HG02571 (cell line): Measurements from ENCODE around the gene GBX2.

Source experiments
- ATAC-seq: cut with Tn5 transposase; IDR thresholded peaks from one replicate; pipeline ENCODE4 v1.9.1; 2021; ENCODE audit warnings: mild to moderate bottlenecking, moderate library complexity; ENCODE audit not compliant: unreplicated experiment

The GBX2 gene

GRCh38 chr2:236169741-236170589 lies 1.8 kb upstream of the GBX2 start:
- ATAC-seq, result no peak

- no peak for ATAC-seq
Measured at GRCh38 chr2:236169151-236169721, 1.1 kb upstream of the GBX2 start.

- ATAC-seq, result no peak
Measured at GRCh38 chr2:236167297-236168109, 683 bp downstream of the GBX2 start.

GRCh38 chr2:236166796-236167296 lies 1.3 kb downstream of the GBX2 start:
- no peak for ATAC-seq

- no peak for ATAC-seq
Measured at GRCh38 chr2:236165842-236166795, 2.1 kb downstream of the GBX2 start.

- no peak for ATAC-seq
Measured at GRCh38 chr2:236164925-236165841, 3.0 kb downstream of the GBX2 start.

- ATAC-seq, result no peak
Measured at GRCh38 chr2:236164201-236164924, 3.8 kb downstream of the GBX2 start.

GRCh38 chr2:236163471-236164200 lies 4.5 kb downstream of the GBX2 start:
- ATAC-seq, result no peak

GRCh38 chr2:236162882-236163470 lies 5.2 kb downstream of the GBX2 start:
- no peak for ATAC-seq

GRCh38 chr2:236162031-236162845 lies 5.9 kb downstream of the GBX2 start:
- no peak for ATAC-seq

GRCh38 chr2:236161531-236161930 lies 6.7 kb downstream of the GBX2 start:
- no peak for ATAC-seq

GRCh38 chr2:236161082-236161462 lies 7.1 kb downstream of the GBX2 start:
- no peak for ATAC-seq

GRCh38 chr2:236160366-236161081 lies 7.7 kb downstream of the GBX2 start:
- no peak for ATAC-seq

GRCh38 chr2:236159778-236160170 lies 8.4 kb downstream of the GBX2 start:
- no peak for ATAC-seq

- ATAC-seq, result no peak
Measured at GRCh38 chr2:236158969-236159777, 9.0 kb downstream of the GBX2 start.
